Measurements from ENCODE around the gene TBC1D22A.

Gene TBC1D22A

DNA sequence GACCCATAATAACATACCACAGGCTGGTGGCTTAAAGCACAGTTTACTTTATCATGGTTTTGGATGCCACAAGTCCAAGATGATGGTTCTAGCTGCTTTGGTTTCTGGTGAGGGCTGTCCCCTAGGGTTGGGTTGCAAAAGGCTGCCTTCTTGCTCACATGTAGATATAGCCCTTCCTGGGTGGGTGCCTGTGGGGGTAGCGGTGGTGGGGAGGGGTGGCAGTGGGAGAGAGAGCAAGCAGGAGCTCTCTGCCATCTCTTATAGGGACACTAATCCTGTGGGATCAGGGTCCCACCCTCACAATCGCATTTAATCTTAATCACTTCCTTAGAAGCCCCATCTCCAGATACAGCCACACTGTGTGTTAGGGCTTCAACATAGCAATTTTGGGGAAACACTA, 245.0 kb downstream of the TBC1D22A start:
- intact Hi-C loops (cut with DNase I; ENCODE audit: low total_unique reads): no loop called here
- H3K4me3 ChIP-seq: no peak overlapping the region
- no peak overlapping the region for H3K27ac ChIP-seq
- TF ChIP-seq, protein P1, sequence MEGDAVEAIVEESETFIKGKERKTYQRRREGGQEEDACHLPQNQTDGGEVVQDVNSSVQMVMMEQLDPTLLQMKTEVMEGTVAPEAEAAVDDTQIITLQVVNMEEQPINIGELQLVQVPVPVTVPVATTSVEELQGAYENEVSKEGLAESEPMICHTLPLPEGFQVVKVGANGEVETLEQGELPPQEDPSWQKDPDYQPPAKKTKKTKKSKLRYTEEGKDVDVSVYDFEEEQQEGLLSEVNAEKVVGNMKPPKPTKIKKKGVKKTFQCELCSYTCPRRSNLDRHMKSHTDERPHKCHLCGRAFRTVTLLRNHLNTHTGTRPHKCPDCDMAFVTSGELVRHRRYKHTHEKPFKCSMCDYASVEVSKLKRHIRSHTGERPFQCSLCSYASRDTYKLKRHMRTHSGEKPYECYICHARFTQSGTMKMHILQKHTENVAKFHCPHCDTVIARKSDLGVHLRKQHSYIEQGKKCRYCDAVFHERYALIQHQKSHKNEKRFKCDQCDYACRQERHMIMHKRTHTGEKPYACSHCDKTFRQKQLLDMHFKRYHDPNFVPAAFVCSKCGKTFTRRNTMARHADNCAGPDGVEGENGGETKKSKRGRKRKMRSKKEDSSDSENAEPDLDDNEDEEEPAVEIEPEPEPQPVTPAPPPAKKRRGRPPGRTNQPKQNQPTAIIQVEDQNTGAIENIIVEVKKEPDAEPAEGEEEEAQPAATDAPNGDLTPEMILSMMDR (IDR thresholded peaks at IDR 0.05): no peak
- no peaks in the 10 kb centered on the region for H3K27me3 ChIP-seq
- no peak for DNase-seq
- H3K36me3 ChIP-seq: peaks cover 8 to 11% (median 10%) of the 10 kb centered on the region in 3 donors
- no peaks in the 10 kb centered on the region for H3K9me3 ChIP-seq
- H3K4me1 ChIP-seq: no peaks in the 10 kb centered on the region

DNA sequence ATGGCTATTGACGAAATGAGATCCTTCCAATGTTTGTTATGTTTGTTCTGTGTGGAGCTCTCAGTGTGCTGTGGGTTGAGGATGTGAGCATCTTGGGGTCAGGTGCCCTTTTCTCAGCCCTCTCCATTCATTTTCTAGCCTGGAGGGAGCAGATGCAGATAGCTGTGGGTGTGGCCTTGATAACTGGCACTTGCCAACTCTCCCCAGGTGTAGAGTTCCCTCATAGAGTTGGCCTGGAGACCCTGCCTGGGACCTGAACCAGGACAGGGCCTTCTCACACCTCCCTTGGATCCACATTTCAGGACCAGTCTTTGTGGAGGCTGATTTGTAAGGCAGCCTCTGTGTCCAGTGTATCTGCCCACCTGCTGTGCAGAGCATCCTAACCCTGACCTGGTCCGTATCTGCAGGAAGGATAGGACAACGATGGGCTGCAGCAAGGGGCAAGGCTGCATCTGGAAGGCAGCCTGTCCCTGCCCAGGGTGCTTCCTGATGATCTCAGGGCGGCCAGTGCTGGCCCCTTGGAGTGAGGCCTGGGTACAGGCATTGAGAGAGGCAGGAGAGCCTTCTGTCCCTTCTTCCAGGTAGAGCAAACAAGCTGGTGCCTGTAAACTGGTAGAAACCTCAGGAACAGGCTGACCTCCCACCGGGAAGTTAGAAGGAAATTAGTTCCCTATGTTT, 245.9 kb downstream of the TBC1D22A start:
- no peak overlapping the region for H3K27ac ChIP-seq
- peaks cover 8 to 11% (median 10%) of the 10 kb centered on the region in 3 donors for H3K36me3 ChIP-seq
- H3K4me1 ChIP-seq: no peaks in the 10 kb centered on the region
- DNase-seq: no peak
- no peaks in the 10 kb centered on the region for H3K27me3 ChIP-seq
- TF ChIP-seq, protein P1 (IDR thresholded peaks at IDR 0.05): no peak
- intact Hi-C loops (cut with DNase I; ENCODE audit: low total_unique reads): no loop called here
- no peaks in the 10 kb centered on the region for H3K9me3 ChIP-seq
- no peak overlapping the region for H3K4me3 ChIP-seq

DNA sequence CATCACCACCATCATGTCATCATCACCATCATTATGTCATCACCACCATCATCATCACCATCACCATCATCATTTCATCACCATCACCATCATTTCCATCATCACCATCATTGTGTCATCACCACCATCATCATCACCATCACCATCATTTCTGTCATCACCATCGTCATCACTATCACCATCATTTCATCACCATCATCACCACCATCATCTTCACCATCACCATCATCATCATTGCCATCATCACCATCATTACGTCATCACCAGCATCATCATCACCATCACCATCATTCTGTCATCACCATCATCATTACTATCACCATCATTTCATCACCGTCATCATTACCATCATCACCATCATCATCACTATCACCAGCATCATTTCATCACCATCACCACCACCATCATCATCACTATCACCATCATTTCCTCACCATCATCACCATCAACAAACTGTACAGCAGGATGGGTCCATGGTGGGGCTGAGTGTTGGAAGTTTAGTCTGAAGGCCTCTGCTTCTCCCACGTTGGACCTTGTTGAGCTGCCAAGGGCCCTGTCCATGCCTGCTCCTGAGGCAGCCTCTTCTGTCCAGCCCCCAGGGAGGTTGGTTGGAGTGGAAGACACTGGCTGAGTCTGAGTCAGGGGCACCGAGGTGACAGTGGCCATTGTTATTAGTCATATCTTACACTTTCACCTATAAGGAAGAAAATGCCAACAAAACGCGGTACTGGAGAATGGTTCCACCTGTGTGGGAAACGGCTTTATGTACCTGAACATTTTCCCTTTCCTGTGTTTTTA, 247.1 kb downstream of the TBC1D22A start:
- no peaks in the 10 kb centered on the region for H3K27me3 ChIP-seq
- no peaks in the 10 kb centered on the region for H3K4me1 ChIP-seq
- H3K4me3 ChIP-seq: no peak overlapping the region
- H3K36me3 ChIP-seq: peaks cover 8 to 11% (median 10%) of the 10 kb centered on the region in 3 donors
- TF ChIP-seq, protein P1 (IDR thresholded peaks at IDR 0.05): no peak
- H3K9me3 ChIP-seq: no peaks in the 10 kb centered on the region
- no peak overlapping the region for H3K27ac ChIP-seq
- DNase-seq: no peak
- intact Hi-C loops (cut with DNase I; ENCODE audit: low total_unique reads): no loop called here

DNA sequence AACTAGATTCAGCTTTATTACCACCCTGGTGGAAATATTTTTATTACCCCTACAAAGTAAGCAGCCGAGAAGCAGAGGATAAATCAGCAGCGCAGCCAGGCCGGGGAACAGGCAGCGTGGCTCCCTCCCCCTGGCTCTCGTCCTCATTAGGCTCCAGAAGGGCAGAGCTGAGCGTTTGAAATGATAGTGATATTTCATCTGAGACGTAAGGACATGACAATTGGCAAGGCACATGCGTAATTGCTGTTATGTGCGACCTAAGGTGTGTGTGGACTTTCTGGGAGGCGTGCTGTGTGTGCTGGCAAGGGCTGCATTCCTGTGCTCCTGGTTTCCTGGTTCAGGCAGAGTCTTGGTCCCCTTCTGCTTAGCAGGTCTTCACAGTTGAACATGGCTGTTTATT, 247.8 kb downstream of the TBC1D22A start:
- intact Hi-C loops (cut with DNase I; ENCODE audit: low total_unique reads): no loop called here
- no peak for DNase-seq
- H3K36me3 ChIP-seq: peaks cover 8 to 11% (median 10%) of the 10 kb centered on the region in 3 donors

DNA sequence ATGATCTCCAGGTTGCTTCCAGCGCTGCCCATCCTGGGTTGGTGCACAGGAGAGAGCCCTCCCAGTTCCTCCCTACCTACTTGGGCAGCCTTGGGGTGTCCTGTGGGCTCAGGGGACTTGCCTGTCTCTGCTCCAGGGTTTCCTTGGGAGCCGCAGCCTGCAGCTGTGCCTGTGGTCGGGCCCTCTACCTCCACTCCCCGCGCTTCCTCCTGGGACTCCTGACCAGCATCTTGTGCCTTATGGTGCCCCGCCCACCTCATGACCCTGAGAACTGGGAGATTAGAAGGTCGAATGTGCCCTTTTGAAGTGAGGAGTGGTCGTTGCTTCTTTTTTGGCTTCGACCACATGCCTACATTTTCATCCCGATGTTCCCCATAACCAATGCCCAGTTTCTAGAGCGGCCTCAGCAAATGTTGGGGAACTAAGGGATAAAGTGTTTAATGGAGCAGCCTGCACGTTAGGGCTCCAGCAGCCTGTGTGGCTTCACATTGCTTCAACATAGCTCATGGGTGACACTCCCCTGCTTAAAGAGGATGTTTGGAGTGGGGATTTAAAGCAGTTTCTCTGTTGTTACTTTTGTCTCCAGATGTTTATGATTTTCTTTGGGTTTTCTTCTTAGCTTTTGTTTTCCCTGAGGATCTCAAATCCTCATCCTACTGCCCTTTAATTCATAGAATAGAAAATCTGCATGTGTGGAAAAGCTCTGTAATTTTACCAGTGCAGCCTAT, 248.8 kb downstream of the TBC1D22A start:
- Histone ChIP-seq H3K27me3 (no peaks in the 10 kb centered on the region), H3K36me3 (peaks cover 8 to 17% (median 11%) of the 10 kb centered on the region in 3 donors), H3K27ac (no peak overlapping the region), H3K9me3 (no peaks in the 10 kb centered on the region), H3K4me1 (no peaks in the 10 kb centered on the region), H3K4me3 (no peak overlapping the region)
- TF ChIP-seq, protein P1 (IDR thresholded peaks at IDR 0.05): no peak
- intact Hi-C loops (cut with DNase I; ENCODE audit: low total_unique reads): no loop called here
- DNase-seq: no peak

More for the DNA sequence above, 247.8 kb downstream of the TBC1D22A start:
- Histone ChIP-seq H3K27me3 (no peaks in the 10 kb centered on the region), H3K9me3 (no peaks in the 10 kb centered on the region), H3K4me1 (no peaks in the 10 kb centered on the region), H3K4me3 (no peak overlapping the region), H3K27ac (no peak overlapping the region)
- TF ChIP-seq, protein P1 (IDR thresholded peaks at IDR 0.05): no peak
